WERI-Rb-1 (cell line): ENCODE data around the gene CNTN5.

Source experiments
- DNase-seq: peaks from one replicate; pipeline ENCODE4 v3.0.0-alpha.2; 2020
- H3K27ac ChIP-seq: fragments of 250-450 bp; sonication (Bioruptor Pico); 2 replicates; pipeline ENCODE4 v1.5.1; 2020; ENCODE audit warnings: mild to moderate bottlenecking, moderate library complexity
- H3K27me3 ChIP-seq: fragments of 250-450 bp; sonication (Bioruptor Pico); 2 replicates; pipeline ENCODE4 v1.5.1; 2021; ENCODE audit warnings: mild to moderate bottlenecking, low read depth, moderate library complexity; ENCODE audit not compliant: insufficient read depth, severe bottlenecking
- H3K36me3 ChIP-seq: fragments of 250-450 bp; sonication (Bioruptor Pico); 2 replicates; pipeline ENCODE4 v1.5.1; 2020; ENCODE audit warnings: mild to moderate bottlenecking, moderate library complexity
- H3K4me3 ChIP-seq: 2 replicates; pipeline ENCODE4 v1.5.1; 2011; ENCODE audit warnings: low read depth, mild to moderate bottlenecking, control low read depth, low read length
- H3K9me3 ChIP-seq: fragments of 250-450 bp; sonication (Bioruptor Pico); 2 replicates; pipeline ENCODE4 v1.5.1; 2021; ENCODE audit warnings: mild to moderate bottlenecking, moderate library complexity; ENCODE audit not compliant: severe bottlenecking
- CTCF ChIP-seq: IDR thresholded peaks from 2 replicates; pipeline ENCODE4 v1.5.1; 2011; ENCODE audit warnings: low read depth, mild to moderate bottlenecking, control low read depth, inconsistent platforms, low read length

CNTN5 gene

GRCh38 chr11:99759787-99760186, 739.0 kb downstream of the CNTN5 start:
- no peaks in the 10 kb centered on the region for H3K9me3 ChIP-seq

GRCh38 chr11:99766811-99767210, 746.1 kb downstream of the CNTN5 start:
- no peak for TF ChIP-seq CTCF
- no peak for DNase-seq
- H3K27ac ChIP-seq: no peak overlapping the region
- no peaks in the 10 kb centered on the region for H3K36me3 ChIP-seq
- H3K27me3 ChIP-seq: no peaks in the 10 kb centered on the region
- H3K9me3 ChIP-seq: no peaks in the 10 kb centered on the region
- no peak overlapping the region for H3K4me3 ChIP-seq

More at GRCh38 chr11:99759787-99760186, 739.0 kb downstream of the CNTN5 start:
- DNase-seq: no peak
- H3K27me3 ChIP-seq: no peaks in the 10 kb centered on the region
- no peaks in the 10 kb centered on the region for H3K36me3 ChIP-seq
- H3K4me3 ChIP-seq: no peak overlapping the region
- no peak for TF ChIP-seq CTCF
- H3K27ac ChIP-seq: no peak overlapping the region

- Histone ChIP-seq H3K27me3 (no peaks in the 10 kb centered on the region), H3K9me3 (no peaks in the 10 kb centered on the region), H3K27ac (no peak overlapping the region), H3K36me3 (no peaks in the 10 kb centered on the region), H3K4me3 (no peak overlapping the region)
- no peak for DNase-seq
- TF ChIP-seq CTCF: no peak
These were observed 752.9 kb downstream of the CNTN5 start for GRCh38 chr11:99773646-99774045.

GRCh38 chr11:99781074-99781473, 760.3 kb downstream of the CNTN5 start:
- DNase-seq: no peak
- Histone ChIP-seq H3K9me3 (no peaks in the 10 kb centered on the region), H3K27ac (no peak overlapping the region), H3K4me3 (no peak overlapping the region), H3K27me3 (no peaks in the 10 kb centered on the region), H3K36me3 (no peaks in the 10 kb centered on the region)
- no peak for TF ChIP-seq CTCF

GRCh38 chr11:99791354-99791753, 770.6 kb downstream of the CNTN5 start:
- no peak overlapping the region for H3K27ac ChIP-seq
- DNase-seq: no peak
- H3K36me3 ChIP-seq: no peaks in the 10 kb centered on the region
- no peak overlapping the region for H3K4me3 ChIP-seq
- no peak for TF ChIP-seq CTCF
- H3K27me3 ChIP-seq: no peaks in the 10 kb centered on the region
- H3K9me3 ChIP-seq: no peaks in the 10 kb centered on the region

DNA sequence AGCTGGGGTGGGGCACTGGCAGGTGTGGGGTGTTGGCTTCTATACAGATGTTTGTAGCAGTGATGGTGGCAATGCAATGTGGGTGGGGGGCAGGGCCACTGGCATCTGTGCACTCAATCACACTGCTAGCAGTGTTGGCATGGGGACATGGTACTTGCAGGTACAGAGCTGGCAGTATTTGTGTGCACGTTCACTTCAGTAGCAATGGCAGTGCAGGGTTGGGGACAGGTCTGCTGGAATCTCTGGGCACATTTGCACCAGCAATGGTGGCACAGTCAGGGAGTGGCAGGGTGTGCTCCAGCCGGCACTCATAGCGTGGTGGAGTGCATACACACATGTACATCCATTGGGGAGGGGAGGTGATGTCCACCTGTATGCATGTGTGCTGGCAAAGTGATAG, 775.2 kb downstream of the CNTN5 start:
- H3K36me3 ChIP-seq: no peaks in the 10 kb centered on the region

More for the DNA sequence above, 775.2 kb downstream of the CNTN5 start:
- no peaks in the 10 kb centered on the region for H3K27me3 ChIP-seq
- no peak overlapping the region for H3K4me3 ChIP-seq
- no peaks in the 10 kb centered on the region for H3K9me3 ChIP-seq
- DNase-seq: no peak
- no peak overlapping the region for H3K27ac ChIP-seq
- no peak for TF ChIP-seq CTCF
